ENCODE measurements around the gene MTCH1. TPM values are rescaled to one million over a fixed set of nuclear protein-coding genes. Genes with fewer than 3 reads are reported as not detected.
A peak's percentile ranks its signal among the peaks of the same experiment; 100 is the strongest.

Gene MTCH1, protein sequence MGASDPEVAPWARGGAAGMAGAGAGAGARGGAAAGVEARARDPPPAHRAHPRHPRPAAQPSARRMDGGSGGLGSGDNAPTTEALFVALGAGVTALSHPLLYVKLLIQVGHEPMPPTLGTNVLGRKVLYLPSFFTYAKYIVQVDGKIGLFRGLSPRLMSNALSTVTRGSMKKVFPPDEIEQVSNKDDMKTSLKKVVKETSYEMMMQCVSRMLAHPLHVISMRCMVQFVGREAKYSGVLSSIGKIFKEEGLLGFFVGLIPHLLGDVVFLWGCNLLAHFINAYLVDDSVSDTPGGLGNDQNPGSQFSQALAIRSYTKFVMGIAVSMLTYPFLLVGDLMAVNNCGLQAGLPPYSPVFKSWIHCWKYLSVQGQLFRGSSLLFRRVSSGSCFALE
- total RNA-seq = 290 and 303 TPM in 2 replicates

DNA sequence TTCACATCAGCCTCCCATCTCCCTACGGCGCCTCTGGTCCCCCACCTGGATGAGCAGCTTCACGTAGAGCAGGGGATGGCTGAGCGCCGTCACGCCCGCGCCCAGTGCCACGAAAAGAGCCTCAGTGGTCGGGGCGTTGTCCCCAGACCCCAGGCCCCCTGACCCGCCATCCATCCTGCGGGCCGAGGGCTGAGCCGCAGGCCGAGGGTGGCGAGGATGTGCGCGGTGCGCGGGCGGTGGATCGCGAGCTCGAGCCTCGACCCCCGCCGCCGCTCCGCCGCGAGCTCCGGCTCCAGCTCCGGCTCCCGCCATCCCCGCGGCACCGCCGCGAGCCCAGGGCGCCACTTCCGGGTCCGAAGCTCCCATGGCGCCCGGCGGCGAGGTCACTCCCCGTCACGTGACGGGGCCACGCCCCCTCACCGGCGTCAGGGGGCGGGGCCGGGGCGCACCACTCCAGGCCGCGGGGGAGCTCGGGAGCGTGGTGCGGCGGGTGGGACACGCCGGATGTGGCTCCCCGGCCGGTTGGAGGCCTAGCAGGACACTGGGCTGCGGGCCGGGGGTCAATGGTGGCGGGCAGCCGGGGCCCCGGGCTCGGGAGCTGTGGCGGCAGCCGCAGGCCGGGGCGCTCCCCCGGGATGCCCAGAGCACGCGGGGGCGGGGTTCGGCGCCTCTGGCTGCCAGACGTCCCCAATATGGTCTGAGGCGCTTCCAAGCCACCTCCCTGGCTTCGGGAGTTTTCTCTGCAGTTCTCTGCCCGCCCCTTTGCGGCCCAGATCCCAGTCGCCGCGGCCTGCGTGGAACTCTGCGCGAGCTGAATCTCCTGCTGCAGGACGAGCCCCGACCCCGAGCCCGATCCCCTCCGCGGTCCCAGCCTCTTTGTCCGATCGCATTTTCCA is at the start of gene MTCH1:
Gene MTCH1, minus strand, starts transcription at position 389 of the 896 bp plus-strand sequence. Its CDS starts 23 bp downstream, at position 366.
- DNase-seq = peak; percentile 94

DNA sequence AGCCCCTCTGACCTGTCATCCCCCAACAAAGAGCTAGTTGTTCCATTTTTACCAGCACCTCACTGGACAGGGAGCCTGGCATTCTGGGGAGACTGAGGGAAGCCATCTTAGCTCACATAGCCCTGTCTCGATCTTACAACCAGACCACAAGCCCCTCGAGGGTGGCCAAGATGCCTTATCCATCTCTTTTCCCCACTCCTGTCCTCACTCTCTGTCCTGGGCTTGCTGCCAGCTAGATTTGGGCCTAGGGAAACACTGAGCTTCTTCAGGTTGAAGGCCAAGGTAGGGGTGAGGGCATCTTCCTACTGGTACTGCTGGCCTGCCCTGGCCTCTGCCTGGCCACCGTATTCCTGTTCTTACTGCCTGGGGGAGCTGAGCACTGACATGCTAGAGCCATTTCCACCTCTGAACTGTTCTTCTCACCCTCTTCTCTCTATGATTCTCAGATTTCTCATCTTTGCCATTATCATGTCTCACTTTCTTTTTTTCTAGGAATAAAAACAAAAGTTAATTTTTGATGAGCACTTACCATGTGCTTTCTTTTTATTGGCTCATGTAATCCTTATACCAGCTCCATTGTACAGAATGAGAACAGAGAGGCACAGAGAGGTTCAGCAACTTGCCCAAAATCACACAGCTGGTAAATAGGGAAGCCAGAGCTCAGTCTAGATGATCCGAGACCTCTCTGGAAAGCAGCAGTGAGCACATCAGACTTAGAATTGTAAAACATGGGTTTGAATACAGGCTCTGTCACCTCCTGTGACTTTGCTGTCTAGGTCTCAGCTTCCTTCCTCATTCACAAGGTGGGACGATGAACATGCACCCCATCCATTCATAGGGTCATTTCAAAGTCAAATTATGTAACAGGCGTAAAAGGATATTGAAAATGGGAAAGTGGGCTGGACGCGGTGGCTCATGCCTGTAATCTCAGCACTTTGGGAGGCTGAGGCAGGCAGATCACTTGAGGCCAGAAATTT is 48.1 kb upstream of the MTCH1 start:
- DNase-seq = no peak

DNA sequence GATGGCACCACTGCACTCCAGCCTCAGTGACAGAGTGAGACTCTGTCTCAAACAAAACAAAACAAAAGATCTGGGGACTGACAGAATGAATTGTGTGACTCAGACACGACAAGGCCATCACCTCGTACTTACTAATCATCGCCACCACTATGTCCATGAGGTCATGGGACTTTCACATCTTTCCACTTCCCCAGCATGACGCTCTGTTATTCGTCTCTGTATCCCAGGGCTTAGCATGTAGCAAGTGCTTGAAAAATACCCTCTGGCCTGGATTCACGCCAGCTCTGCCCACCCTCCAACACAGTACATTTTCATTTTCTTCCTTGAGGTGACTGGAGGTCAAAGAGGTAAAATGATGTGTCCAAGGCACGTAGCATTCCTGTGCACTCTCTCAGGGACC is 47.3 kb upstream of the MTCH1 start:
- no peak for DNase-seq

DNA sequence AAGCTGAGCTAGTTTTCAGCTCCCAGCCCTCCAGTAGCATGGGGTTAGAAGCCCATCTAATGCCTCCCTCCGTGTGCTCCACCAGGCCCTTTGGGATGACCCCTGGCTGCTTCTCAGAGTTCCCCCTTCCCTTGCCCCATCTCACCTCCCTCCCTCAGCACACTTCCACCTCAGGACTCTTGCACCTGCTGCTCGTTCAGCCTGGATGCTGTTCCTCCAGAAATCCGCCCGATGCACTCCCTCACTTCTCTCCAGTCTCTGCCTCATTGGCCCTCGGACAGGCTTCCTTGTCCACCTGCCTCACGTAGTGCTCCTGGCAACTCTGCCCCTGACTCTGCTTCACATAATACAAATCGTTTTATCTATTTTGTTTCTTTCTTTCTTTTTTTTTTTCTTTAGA is 46.2 kb upstream of the MTCH1 start:
- DNase-seq = no peak

DNA sequence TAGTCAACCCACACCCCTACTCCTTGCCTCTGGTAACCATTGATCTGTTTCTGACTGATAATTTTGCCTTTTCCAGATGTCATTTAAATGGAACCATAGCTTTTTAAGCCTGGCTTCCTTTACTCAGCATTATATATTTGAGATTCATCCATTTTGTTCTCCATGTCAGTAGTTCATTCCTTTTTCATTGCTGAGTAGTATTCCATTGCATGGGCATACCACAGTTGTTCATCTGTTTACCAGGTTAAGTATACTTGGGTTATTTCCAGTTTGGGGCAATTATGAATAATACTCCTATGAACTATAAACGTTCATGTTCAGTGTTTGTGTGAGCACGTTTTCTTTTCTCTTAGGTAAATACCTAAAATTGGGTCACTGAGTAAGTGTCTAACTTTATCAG is 44.6 kb upstream of the MTCH1 start:
- no peak for DNase-seq

DNA sequence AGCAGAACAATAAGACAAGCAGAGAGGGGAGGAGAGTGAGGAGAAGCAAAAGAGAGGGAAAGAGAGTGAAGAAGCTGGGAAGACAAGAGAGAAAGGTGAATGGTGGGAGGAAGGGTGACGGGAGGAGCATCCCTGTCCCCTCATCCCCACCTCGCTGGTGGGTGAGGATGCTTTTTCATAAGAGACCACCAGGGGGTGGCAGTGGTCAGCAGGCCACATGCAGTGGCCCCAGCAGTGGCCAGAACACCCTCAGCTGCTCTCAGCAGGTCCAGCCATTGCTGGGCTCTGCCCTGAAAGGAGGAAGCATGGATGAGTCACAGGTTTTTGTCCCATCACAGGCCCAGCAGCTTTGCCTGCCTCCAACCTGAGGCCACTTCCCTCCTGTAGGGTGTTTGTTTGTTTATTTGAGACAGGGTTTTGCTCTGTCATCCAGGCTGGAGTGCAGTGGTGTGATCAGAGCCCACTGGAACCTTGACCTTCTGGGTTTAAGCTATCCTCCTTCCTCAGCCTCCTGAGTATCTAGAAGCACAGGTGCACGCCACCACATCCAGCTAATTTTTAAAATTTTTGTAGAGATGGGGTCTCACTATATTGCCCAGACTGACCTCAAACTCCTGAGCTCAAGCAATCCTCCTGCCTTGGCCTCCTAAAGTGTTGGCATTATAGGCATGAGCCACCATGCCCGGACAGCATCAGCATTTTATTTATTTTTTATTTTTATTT is 43.4 kb upstream of the MTCH1 start:
- peak; percentile 88 for DNase-seq

DNA sequence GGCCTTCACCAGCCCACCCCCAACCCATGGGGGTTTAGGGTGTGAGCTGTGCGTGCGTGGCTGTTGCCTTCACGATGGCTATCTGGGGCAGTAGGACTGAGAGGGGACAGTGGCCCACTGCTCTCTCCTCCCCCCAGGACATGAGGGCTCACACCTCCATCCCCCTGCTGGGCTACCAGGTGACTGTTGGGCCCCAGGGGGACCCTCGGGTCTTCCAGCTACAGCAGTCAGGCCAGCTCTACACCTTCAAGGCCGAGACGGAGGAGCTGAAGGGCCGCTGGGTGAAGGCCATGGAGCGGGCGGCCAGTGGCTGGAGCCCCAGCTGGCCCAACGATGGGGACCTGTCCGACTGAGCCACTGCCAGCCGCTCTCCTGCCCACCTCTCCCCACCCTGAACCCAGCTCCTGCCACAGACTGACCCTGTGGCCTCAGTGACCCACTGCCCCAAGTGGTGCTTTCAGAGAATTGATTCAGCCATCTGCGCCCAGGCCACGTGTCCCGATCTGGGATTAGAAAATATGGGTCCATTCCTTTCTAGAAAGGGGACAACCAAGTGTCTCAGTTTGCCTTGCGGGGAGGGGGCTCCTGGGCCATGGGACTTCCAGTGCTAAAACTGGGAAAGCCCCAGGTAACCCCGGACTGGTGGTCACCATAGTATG is 41.9 kb upstream of the MTCH1 start:
- no peak for DNase-seq

DNA sequence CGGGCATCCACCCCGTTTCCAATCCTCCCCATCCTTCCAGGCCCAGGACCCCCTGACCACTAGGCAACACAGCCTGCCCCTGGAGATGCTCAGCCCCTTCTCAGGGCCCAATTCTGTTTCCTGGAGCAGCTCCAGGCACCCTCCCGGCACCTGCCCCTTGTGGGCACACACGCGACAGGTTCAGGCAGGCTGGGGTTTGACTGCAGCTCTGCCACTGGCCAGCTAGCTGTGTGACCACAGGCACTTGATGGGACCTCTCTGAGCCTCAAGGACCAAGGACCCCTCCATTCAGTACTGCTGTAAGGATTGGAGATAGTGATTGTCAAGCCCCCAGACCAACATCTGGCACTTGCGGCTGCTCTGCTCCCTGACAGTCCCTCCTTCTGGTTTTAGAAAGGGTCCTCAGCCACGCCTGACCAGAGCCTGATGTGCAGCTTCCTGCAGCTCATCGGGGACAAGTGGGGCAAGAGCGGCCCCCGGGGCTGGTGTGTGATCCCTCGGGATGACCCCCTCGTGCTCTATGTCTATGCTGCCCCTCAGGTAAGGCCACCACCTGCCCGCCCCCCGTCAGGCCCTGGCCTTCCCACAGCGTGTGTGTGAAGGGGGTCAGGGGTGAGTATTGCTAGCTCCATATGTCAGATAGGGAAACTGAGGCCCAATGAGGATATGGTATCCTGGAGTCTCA is 41.2 kb upstream of the MTCH1 start:
- no peak for DNase-seq

DNA sequence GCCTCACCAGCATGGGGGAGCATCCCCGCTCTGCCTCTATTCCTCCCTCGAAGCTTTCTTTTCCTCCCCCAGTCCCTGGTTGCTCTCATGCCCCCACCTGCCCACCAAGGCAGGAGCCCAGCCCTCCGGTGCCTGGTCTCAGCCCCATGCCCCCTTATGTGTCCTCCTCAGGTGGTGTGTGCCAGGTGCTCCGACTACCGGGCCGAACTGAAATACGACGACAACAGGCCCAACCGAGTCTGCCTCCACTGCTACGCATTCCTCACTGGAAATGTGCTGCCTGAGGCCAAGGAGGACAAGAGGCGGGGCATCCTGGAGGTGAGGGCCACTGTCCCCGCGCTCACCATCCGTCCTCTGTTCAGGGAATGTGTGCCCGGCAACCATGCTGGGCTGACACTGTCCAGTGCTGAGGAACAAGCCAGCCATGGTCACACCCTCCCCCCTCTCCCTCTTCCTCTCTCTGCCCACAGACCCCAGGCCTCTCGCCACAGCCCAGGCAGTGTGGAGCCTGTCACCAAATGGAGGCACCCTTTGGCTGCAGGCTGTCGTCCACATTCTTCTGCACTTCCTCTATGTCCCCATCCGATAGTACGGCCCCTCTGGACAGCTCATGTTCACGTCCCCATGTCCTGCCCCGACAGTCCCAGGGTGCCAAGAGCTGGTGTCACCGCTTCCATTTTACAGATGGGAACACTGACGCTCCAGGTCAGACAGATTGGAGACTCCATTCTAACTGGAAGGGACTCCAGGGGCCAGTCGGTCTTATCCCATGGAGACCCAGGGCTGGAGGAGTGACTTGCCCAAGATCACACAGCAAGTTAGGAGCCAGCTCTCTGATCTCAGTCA is 39.8 kb upstream of the MTCH1 start:
- DNase-seq = no peak

DNA sequence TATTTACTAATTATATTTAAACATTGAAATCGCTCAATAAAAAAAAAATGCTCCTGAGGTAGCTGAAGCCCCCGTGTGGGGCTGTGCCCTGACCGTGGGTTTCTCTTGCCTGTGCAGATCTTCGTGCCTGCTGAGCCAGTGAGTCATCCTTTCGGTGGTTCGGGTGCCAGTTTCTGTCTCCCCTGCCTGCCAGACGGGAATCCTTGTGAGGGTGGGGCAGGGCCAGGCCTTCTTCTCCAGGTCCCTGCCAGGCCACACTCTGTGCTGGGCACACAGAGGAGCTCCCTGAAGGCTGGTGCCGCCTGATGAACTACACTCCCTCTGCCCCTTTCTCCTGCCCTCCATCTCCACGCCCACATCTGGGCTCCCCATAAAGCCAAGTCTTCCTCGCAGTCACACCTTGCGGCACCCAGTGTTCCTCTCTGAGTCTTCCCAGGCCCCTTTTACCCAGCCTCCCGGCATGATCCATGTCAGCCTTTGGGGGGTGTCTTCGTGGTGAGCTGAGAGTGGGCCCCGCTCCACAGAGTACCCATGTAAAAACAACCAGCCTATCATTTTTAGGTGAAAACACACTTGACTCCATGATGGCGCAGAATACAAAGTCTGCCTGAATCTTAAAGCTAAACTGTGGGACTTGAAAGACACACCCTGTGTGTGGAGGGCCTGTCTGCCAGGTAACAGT is 38.8 kb upstream of the MTCH1 start:
- DNase-seq = no peak

DNA sequence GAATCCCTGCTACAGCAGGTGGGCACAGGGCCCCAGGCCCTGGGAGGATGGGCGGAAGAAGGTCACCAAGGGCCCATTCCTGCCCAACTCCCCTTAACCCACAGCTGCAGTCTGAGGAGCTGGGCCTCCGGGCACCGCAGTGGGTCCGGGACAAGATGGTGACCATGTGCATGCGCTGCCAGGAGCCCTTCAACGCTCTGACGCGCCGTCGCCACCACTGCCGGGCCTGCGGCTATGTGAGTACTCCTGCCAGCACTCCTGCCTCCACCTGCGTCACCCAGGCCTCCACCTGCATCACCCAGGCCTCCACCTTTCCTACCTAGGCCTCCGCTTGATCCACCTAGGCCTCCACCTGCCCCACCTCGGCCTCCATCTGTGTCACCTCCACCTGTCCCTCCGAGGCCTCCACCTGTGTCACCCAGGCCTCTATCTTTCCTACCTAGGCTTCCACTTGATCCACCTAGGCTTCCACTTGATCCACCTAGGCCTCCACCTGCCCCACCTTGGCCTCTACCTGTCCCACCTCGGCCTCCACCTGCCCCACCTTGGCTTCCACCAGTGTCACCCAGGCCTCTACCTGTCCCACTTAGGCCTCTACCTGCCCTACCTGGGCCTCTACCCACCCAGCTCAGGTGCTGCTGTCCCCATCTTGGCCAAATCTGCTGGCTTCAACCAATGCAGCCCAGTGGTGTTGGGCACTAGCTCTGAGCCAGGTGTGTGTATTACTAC is 36.3 kb upstream of the MTCH1 start:
- DNase-seq = no peak

DNA sequence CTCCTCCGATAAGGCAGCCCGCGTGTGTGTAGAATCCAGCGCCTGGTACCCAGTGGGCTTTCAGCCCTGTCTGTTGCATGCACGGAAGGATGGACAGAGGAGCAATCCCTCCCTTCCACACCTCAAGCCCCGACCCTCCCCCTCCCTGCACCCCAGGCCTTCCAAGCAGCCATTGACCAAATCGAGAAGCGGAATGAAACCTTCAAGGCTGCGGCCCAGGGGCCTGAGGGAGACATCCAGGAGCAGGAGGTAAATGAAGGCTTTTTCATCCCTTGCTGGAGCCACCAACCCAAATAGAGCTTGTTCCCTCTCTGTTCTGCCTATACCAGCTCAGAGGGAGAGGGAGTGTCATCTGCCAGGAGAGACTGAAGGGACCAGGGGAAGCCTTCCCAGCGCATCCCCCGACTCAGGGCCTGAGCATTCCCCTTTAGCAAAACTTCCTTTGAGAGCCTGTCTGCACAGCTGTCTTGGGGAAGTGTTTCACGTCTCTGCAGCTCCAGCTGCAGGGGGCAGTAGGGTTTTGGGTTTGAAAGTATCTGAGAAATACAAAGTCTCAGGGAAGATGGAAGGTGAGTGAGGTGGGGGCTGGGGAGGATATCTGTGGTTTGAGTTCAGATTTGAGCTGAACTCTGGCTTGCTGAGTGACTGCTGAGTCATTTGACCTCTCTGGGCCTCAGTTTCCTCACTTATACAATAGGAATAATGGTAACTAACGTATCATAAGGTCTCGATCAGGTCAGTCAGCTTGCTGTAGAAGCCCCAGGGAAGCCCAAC is 35.5 kb upstream of the MTCH1 start:
- DNase-seq = peak; percentile 59

DNA sequence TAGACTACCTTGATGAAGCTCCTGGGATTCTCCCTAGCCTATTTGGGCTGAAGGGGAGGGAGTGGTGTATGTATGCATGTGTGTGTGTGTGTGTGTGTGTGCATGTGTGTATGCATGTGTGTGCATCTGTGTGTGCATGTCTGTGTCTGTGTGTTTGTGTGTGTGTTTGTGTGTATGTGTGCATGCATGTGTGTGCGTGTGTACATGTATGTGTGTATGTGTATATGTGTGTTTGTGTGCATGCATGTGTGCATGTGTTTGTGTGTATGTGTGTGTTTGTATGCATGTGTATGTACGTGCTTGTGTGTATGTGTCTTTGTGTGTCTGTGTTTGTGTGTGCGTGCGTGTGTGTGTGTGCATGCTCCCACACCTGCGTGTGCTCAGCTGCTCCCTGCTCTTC is 34.8 kb upstream of the MTCH1 start:
- no peak for DNase-seq

DNA sequence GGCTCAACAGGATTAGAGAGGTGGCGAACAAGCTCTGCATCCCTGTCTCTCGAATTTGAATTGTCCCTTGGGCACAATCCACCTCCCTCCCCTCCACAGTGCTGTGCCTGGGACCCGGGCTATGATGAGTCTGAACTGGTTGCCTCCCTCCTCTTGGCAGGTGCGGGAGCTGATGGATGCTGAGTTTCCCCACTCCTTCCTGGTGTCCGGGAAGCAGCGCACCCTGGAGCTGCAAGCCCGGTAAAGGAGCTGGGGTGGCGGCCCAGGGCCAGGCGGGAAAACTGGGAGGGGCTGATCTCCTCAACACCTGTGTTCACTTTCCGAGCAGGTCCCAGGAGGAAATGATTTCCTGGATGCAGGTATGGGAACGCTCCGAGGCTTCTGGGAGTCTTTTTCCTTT is 34.4 kb upstream of the MTCH1 start:
- no peak for DNase-seq

DNA sequence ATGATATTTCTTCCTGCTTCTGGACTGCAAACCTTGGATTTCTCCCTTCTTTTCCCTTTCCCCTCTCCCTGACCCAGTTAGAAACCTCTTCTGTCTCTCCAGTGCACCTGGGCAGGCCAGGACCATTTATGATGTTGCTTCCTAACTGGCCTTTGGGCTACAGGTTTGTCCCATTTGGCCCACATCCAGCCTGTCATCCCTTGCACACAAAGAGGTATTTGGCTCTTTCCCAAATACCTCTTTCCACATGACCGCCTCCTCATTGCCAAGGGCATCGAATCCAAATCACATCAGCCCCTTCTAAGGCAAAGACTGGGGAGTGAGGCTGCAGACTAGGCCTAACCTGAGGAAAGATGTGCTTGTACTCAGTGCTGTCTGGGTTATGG is 33.1 kb upstream of the MTCH1 start:
- DNase-seq = no peak

DNA sequence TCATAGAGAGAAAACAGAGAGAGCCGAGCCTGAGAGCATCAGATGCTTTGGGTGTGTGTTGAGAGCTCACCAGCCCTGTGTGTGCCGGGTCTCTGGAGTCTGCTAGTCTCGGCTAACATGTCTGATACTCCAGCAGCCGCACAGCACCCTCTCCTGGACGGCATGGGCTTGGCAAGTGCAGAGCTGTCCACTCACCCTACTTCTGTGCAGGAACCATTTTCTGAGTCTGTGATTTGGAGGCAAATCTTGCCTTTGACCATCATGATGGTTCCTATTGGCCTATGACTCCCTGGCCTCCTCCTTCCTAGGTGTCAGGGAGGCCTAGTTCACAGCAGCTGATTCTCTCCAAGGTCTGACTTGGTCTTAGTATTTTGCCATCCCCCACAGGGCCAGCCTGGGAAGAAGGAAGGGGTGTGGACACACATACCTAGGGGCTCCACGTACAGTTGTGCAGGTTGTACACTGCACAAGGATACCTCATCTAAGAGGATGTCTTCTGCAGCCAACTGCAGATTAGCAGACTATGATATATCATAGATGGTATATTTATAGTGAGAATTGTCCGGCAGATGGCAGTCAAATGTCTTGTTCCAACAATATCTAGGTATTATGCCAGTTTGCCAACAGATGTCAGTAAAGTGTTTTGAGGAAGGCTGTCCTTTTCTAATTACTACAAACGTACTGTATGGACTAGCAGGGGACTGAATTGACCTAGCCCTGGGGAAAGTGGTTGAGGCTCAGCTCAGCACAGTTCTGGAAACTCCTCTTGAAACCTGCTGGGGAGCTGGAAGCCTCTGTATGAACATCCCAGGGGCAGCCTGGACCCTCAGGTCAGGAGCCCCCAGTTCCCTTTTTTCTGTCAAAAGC is 32.4 kb upstream of the MTCH1 start:
- DNase-seq = peak; percentile 92

Data from dermis blood vessel endothelial cell (primary cell).